Fibroblast of mammary gland (primary cell): ENCODE results near the gene PHACTR1.

Experiments
- DNase-seq: peaks from one replicate; pipeline ENCODE4 v3.0.0-alpha.2; 2010; ENCODE audit warnings: low read depth
- H3K4me3 ChIP-seq: 2 replicates; pipeline ENCODE4 v1.5.1; 2011; ENCODE audit warnings: low read depth, mild to moderate bottlenecking, low read length, moderate library complexity; ENCODE audit not compliant: control insufficient read depth
- TF ChIP-seq, protein P1 (sequence below): conservative IDR thresholded peaks from 2 replicates; pipeline ENCODE4 v1.5.1; 2011; ENCODE audit warnings: low read depth, low read length, inconsistent platforms; ENCODE audit not compliant: control insufficient read depth, insufficient read depth

PHACTR1 gene

DNA sequence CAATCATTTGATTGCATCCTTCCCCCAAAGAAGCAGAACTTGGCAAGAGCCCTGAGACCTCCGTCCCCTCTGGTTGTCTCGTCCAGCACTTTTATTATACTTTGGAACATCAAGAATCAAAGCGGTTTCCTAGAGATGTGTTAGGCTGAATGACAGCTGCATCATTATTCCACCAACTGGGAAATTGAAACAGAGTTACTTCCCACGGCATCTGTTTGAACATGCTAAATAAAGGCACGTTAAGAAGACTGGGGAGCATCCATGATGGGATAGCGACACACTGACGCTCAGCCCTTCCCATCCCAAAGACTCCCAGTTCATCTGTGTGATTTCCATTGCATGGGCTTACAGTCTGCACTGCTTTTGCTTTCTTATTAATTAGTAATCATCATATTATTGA lies 464.0 kb downstream of the PHACTR1 start:
- no peak for DNase-seq
- H3K4me3 ChIP-seq, result no peak overlapping the region
- TF ChIP-seq, protein P1, sequence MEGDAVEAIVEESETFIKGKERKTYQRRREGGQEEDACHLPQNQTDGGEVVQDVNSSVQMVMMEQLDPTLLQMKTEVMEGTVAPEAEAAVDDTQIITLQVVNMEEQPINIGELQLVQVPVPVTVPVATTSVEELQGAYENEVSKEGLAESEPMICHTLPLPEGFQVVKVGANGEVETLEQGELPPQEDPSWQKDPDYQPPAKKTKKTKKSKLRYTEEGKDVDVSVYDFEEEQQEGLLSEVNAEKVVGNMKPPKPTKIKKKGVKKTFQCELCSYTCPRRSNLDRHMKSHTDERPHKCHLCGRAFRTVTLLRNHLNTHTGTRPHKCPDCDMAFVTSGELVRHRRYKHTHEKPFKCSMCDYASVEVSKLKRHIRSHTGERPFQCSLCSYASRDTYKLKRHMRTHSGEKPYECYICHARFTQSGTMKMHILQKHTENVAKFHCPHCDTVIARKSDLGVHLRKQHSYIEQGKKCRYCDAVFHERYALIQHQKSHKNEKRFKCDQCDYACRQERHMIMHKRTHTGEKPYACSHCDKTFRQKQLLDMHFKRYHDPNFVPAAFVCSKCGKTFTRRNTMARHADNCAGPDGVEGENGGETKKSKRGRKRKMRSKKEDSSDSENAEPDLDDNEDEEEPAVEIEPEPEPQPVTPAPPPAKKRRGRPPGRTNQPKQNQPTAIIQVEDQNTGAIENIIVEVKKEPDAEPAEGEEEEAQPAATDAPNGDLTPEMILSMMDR, result no peak

DNA sequence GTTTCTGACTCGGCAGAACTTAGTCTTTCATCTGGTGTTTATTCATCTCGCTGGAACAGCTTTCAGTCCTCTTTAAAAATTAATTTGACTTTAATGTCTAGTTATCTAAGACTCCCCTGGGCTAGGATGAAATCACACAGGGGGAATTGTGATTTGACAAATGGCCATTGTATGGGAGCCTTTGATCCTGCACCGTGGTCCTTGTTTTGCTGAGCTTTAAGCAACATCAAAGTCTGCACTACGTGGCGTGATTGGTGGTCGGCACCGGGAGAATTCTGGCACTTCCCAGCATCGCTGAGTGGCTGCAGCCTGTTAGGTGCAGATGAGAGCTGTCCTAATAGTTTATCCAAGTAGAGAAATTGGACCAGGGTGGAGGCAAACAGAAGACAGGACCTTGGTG lies 464.8 kb downstream of the PHACTR1 start:
- no peak for DNase-seq
- H3K4me3 ChIP-seq, result no peak overlapping the region
- TF ChIP-seq, protein P1, result no peak

DNA sequence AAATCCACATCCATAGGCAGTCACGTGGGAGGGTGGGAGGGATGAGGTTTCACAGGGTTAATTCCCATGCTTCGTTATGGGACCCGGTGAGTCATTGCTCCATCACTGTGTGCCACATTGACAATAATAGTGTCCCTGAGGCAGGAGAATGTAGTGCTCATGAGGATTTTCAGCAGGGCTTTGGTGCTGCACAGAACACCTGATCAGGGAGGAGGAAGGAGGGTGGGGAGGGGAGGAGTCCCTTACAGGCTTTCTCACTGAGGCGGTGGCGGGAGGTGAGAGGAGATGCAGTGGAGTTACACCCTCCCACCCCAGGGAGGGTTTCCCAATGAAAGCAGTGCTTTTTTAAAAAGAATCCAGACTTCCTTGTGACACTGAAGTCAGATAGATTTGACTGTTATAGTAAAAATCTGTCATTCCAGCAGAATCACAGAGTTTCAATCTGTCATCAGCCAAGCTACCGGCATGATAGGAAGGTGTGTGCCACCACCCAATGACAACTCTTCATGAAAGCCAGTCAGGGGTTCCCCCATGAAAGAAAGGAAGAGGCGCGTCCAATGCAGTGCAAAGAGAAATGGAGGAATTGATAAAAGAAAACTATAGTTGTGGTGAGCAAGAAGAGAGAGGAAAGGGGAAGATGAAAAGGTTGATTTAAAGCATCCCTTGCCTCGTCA lies 467.0 kb downstream of the PHACTR1 start:
- TF ChIP-seq, protein P1, result no peak
- no peak for DNase-seq
- H3K4me3 ChIP-seq, result no peak overlapping the region

DNA sequence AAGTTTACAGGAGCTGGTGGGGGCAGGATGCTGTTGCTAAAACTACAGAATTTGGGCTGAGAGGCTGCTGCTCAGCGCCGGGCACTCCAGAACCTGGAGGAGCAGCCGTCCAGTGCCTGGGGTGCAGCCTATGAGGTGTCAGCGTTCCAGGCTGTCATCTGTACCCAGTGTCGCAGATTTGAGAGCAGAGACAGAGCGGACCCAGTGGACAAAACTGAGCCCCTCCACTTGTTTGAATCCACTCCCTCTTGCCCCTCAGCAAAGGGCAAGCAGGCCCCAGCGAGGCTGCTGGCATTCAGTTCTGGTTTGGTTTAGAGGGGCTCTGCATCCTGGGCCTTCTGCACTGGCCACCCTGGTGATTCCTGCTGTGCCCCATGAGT lies 467.5 kb downstream of the PHACTR1 start:
- no peak for DNase-seq
- TF ChIP-seq, protein P1, result no peak
- no peak overlapping the region for H3K4me3 ChIP-seq

DNA sequence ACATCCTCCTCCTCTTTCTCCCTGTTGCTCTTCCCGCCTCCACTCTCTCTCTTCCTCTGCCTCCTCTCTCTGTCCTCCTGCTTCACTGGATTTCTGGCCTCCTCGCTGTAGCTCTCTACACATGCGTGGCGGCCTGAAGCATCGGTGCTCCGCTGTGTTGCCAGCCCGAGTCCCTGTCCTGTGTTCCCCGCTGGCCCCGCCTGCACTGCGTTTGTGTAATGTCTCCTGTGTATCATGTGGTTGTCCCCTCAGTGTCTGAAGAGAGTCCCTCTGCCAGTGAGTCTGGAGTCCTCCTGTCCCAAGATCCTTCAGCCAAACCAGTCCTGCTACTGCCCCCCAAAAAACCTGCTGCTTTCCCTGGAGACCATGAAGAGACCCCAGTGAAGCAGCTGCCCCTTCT lies 468.0 kb downstream of the PHACTR1 start:
- TF ChIP-seq, protein P1, result no peak
- no peak for DNase-seq
- H3K4me3 ChIP-seq, result no peak overlapping the region

DNA sequence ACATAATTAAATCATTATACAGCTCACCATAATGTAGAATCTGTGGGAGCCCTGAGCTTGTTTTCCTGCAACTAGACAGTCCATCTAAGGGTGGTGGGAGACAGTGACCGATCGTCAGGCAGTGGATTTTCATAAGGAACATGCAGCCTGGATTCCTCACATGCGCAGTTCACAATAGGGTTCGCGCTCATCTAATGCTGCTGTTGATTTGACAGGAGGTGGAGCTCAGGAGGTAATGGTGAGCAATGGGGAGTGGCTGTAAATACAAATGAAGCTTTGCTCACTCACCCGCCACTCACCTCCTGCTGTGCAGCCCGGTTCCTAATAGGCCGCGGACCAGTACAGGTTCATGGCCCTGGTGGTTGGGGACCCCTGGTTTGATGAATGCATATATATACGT lies 470.3 kb downstream of the PHACTR1 start:
- TF ChIP-seq, protein P1, result no peak
- DNase-seq, result no peak
- H3K4me3 ChIP-seq, result no peak overlapping the region

DNA sequence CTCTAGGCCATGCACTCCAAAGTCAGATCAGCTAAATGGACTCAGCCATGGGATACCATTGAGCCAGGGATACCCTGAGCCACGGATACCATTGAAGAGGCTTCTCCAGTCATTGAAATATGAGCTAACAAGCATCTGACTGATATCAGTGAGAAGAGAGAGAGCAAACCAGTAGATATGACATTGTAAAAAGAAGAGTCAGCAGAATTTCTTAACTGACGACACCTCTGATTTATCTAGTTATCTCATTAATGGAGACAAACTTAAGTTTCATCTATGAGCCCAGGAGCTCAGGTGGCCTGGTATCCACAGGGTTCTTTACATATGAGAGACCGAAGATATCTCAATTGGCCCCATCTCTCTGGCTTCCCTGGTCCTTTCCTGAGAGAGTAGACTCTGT lies 471.1 kb downstream of the PHACTR1 start:
- TF ChIP-seq, protein P1, result no peak
- no peak for DNase-seq

More for the DNA sequence above, 471.1 kb downstream of the PHACTR1 start:
- no peak overlapping the region for H3K4me3 ChIP-seq
